ENCODE data around the gene TRUB1. TPM values are rescaled to one million over a fixed set of nuclear protein-coding genes. Genes with fewer than 3 reads are reported as not detected.

The TRUB1 gene
- total RNA-seq, 6 experiments from 2014 or later: 17.4 to 23.2 (median 22.3) TPM

DNA sequence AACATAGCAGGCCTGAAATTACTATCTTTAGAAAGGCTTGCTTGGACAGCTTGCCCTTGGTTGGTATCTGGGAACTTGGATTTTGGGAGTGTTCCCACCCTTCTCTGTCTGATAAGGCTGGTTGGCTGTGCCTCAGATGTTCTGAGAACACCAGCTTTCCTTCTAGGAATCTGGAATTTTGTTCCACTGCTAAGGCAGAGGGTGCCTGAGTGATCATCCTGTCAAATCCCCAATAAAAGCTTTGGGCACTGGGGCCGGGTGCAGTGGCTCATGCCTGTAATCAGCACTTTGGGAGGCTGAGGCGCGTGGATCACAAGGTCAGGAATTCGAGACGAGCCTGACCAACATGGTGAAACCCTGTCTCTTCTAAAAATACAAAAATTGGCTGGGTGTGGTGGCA lies 5.0 kb downstream of the TRUB1 start:
- Mint-ChIP-seq H3K27ac (no peak overlapping the region), H3K4me3 (no peak overlapping the region), H3K9me3 (no peaks in the 10 kb centered on the region), H3K4me1 (ENCODE audit: low read depth) (peaks cover 25% of the 10 kb centered on the region), H3K27me3 (ENCODE audit: insufficient read depth) (peaks cover 2% of the 10 kb centered on the region), H3K36me3 (ENCODE audit: low read depth) (peaks cover 17% of the 10 kb centered on the region)
- DNase-seq: no peak
- TF ChIP-seq CTCF (IDR thresholded peaks at IDR 0.05): no peak

DNA sequence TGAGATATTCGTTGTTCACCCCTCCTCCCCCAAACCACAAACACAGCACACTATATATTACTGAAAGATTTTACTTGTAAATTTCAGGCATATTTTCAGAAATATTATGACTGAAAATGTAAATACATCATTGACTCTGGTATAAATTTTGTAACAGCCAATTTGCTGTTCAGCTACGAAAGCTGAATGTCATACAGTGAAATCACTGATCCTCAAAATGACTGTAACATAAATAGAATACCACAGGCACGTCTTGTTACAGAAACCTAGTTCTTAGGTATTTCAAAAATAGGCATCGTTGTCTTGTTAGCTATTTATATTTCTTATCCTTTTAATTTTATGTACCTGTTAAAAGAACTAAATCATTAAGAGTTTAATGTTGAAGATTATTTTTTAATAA lies 15.1 kb downstream of the TRUB1 start:
- TF ChIP-seq CTCF (IDR thresholded peaks at IDR 0.05): no peak
- Mint-ChIP-seq H3K27me3 (ENCODE audit: insufficient read depth) (no peaks in the 10 kb centered on the region), H3K9me3 (no peaks in the 10 kb centered on the region), H3K27ac (no peak overlapping the region), H3K4me3 (no peak overlapping the region), H3K4me1 (ENCODE audit: low read depth) (peaks cover 24% of the 10 kb centered on the region), H3K36me3 (ENCODE audit: low read depth) (peaks cover 15% of the 10 kb centered on the region)
- DNase-seq: no peak

DNA sequence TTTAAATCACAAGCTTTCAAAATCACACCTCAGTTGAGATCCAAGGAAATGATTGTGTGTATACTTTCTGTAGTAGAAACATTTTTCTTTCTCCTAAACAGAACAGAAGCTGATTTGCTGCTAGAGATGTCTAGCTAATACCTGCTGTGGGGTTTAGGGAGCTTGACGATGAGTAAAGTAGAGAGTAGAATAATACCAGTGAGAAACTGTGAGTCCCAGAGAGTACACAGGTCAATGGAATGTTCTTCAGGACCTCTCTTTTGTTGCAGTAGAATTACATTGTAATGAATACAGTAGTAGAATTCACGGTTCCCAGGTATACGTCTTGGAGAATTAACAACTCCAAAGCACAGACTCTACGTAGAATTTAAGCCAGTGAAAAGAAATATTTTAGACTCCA lies 18.0 kb downstream of the TRUB1 start:
- Mint-ChIP-seq H3K4me3 (no peak overlapping the region), H3K9me3 (no peaks in the 10 kb centered on the region), H3K27me3 (ENCODE audit: insufficient read depth) (no peaks in the 10 kb centered on the region), H3K4me1 (ENCODE audit: low read depth) (peaks cover 22% of the 10 kb centered on the region), H3K27ac (no peak overlapping the region), H3K36me3 (ENCODE audit: low read depth) (peaks cover 14% of the 10 kb centered on the region)
- TF ChIP-seq CTCF (IDR thresholded peaks at IDR 0.05): no peak
- no peak for DNase-seq

- Mint-ChIP-seq H3K27me3 (ENCODE audit: insufficient read depth) (no peaks in the 10 kb centered on the region), H3K36me3 (ENCODE audit: low read depth) (peaks cover 16% of the 10 kb centered on the region), H3K9me3 (no peaks in the 10 kb centered on the region), H3K4me1 (ENCODE audit: low read depth) (peaks cover 22% of the 10 kb centered on the region), H3K27ac (no peak overlapping the region), H3K4me3 (no peak overlapping the region)
- no peak for DNase-seq
- TF ChIP-seq CTCF (IDR thresholded peaks at IDR 0.05): no peak
Observed at GRCh38 chr10:114956466-114956865, 18.5 kb downstream of the TRUB1 start.

DNA sequence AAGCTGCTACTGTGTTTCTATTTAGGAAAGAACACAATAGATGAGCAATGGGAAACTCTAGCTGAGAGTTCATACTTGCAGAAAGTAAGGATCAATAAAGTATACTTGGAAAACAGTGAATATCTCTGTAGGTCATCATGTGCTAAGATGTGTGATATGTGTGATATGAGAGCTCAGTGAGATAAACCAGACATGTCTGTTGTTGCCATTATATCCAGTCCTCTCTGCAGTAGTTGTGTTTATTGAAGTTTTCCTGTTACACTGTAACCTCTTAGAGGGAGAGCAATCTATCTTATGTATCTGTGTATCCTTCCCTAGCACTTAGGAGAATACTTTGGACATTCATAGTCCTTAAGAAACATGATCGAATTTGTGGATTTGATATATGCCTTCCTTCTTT lies 19.1 kb downstream of the TRUB1 start:
- DNase-seq: no peak
- no peaks in the 10 kb centered on the region for H3K27me3 Mint-ChIP-seq (ENCODE audit: insufficient read depth)
- H3K4me3 Mint-ChIP-seq: no peak overlapping the region
- no peak for TF ChIP-seq CTCF (IDR thresholded peaks at IDR 0.05)
- H3K36me3 Mint-ChIP-seq (ENCODE audit: low read depth): peaks cover 16% of the 10 kb centered on the region
- peaks cover 22% of the 10 kb centered on the region for H3K4me1 Mint-ChIP-seq (ENCODE audit: low read depth)
- H3K9me3 Mint-ChIP-seq: no peaks in the 10 kb centered on the region
- H3K27ac Mint-ChIP-seq: no peak overlapping the region

DNA sequence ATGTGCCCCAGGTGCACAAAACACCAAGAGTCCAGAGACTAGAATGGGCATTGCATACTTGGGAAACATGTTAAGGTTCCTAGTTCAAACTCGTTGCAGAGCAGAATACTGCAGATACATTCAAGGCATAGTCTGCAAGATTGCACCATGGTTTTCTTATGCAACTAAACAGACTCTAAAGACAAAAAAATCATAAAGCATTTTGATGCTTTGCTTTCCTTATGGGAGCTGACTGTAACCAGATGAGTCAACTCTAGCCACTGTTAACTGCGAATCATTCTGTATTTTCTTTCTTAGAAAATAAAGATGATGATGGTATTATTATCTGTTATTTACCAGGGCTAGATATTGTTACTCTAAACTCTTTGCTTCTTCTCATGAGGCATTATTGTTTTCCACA lies 19.7 kb downstream of the TRUB1 start:
- H3K4me1 Mint-ChIP-seq (ENCODE audit: low read depth): peaks cover 22% of the 10 kb centered on the region
- peak; percentile 35 for DNase-seq
- no peak for TF ChIP-seq CTCF (IDR thresholded peaks at IDR 0.05)
- H3K36me3 Mint-ChIP-seq (ENCODE audit: low read depth): peaks cover 22% of the 10 kb centered on the region
- no peak overlapping the region for H3K27ac Mint-ChIP-seq
- H3K27me3 Mint-ChIP-seq (ENCODE audit: insufficient read depth): no peaks in the 10 kb centered on the region
- no peak overlapping the region for H3K4me3 Mint-ChIP-seq
- no peaks in the 10 kb centered on the region for H3K9me3 Mint-ChIP-seq
